Endothelial cell (in vitro differentiated cells): ENCODE results near the gene KLHL25. TPM values are rescaled to one million over a fixed set of nuclear protein-coding genes. Genes with fewer than 3 reads are reported as not detected.
A peak's percentile ranks its signal among the peaks of the same experiment; 100 is the strongest.

Experiments
- DNase-seq: peaks from one replicate; pipeline ENCODE4 v3.0.0; 2021; ENCODE audit warnings: low spot score
- H3K27ac Mint-ChIP-seq: one replicate; pipeline ENCODE4 v1.8.0; 2021; ENCODE audit warnings: mixed read lengths, inconsistent platforms; ENCODE audit not compliant: unreplicated experiment
- H3K27me3 Mint-ChIP-seq: one replicate; pipeline ENCODE4 v1.8.0; 2021; ENCODE audit warnings: mild to moderate bottlenecking, moderate library complexity, mixed read lengths, inconsistent platforms; ENCODE audit not compliant: unreplicated experiment
- H3K36me3 Mint-ChIP-seq: one replicate; pipeline ENCODE4 v1.8.0; 2021; ENCODE audit warnings: mild to moderate bottlenecking, low read depth, mixed read lengths, inconsistent platforms; ENCODE audit not compliant: unreplicated experiment
- H3K4me1 Mint-ChIP-seq: one replicate; pipeline ENCODE4 v1.8.0; 2021; ENCODE audit warnings: mild to moderate bottlenecking, mixed read lengths, inconsistent platforms; ENCODE audit not compliant: unreplicated experiment
- H3K4me3 Mint-ChIP-seq: one replicate; pipeline ENCODE4 v1.8.0; 2021; ENCODE audit warnings: mild to moderate bottlenecking, mixed read lengths, inconsistent platforms; ENCODE audit not compliant: unreplicated experiment
- H3K9me3 Mint-ChIP-seq: one replicate; pipeline ENCODE4 v1.8.0; 2021; ENCODE audit warnings: mixed read lengths, inconsistent platforms; ENCODE audit not compliant: unreplicated experiment
- total RNA-seq: library from RNA; stranded (reverse); fragmentation: NEBNext Ultra II Directional; extraction: Animal tissue kit (Norgen Biotek cat#: 25700); gene quantifications from one replicate; pipeline ENCODE4 v1.2.1, GENCODE V29; 2021; ENCODE audit not compliant: unreplicated experiment
- TF ChIP-seq, protein P1 (sequence below): fragments of 200-600 bp; sonication (generic); IDR thresholded peaks from one replicate; pipeline ENCODE4 v1.5.0; 2021; ENCODE audit warnings: antibody characterized with exemption; ENCODE audit not compliant: unreplicated experiment

Gene KLHL25
- total RNA-seq, 1 donor from 2014 or later: 7.4 TPM

DNA sequence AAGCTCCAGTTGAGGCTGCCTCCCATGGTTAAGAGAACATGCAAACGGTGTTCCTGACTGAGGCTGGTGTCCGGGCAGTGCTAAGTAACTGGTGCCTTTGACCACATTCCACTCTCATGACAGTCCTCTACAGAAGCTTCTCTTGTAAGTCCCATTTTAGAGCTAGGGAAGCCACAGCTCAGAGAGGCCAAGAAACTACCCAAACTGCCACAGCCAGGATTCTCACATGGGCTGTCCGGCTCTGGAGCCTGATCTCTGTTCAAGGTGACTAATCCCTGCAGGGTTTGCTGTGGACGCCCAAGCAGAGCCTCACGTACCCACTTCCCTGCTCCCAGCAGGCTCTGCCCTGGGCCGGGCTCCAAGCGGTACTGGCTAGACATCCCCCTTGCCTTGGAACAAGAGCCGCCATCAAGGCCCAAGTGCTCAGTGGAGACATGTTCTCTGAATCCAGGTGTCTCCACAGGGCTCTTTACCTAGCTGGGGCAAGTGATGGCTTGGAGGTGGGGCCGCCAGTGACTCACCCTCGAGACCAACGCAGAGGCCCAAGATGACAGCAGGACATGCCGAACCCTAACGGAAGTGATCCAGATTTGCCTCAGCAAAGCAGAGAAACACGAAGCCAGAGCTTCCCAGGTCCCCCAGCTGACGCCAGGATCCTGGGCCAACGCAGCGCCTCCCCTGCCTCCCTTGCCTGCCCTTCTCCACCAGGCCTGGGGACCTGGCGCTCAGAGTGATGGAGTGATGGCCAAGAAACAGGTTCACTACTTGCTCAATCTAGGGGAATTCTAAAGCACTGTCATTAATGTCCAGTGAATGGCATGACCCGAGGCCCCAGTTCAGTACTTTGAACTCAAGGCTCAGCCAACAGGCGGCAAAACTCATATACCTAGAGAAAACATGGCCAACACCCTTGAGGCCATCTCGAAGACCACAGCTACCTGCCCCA, 24.4 kb downstream of the KLHL25 start:
- no peak for DNase-seq
- TF ChIP-seq, protein P1, sequence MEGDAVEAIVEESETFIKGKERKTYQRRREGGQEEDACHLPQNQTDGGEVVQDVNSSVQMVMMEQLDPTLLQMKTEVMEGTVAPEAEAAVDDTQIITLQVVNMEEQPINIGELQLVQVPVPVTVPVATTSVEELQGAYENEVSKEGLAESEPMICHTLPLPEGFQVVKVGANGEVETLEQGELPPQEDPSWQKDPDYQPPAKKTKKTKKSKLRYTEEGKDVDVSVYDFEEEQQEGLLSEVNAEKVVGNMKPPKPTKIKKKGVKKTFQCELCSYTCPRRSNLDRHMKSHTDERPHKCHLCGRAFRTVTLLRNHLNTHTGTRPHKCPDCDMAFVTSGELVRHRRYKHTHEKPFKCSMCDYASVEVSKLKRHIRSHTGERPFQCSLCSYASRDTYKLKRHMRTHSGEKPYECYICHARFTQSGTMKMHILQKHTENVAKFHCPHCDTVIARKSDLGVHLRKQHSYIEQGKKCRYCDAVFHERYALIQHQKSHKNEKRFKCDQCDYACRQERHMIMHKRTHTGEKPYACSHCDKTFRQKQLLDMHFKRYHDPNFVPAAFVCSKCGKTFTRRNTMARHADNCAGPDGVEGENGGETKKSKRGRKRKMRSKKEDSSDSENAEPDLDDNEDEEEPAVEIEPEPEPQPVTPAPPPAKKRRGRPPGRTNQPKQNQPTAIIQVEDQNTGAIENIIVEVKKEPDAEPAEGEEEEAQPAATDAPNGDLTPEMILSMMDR: no peak
- Mint-ChIP-seq H3K27ac (no peak overlapping the region), H3K9me3 (no peaks in the 10 kb centered on the region), H3K4me1 (peaks cover 6% of the 10 kb centered on the region), H3K4me3 (no peak overlapping the region), H3K36me3 (peaks cover 3% of the 10 kb centered on the region), H3K27me3 (peaks cover 9% of the 10 kb centered on the region)

DNA sequence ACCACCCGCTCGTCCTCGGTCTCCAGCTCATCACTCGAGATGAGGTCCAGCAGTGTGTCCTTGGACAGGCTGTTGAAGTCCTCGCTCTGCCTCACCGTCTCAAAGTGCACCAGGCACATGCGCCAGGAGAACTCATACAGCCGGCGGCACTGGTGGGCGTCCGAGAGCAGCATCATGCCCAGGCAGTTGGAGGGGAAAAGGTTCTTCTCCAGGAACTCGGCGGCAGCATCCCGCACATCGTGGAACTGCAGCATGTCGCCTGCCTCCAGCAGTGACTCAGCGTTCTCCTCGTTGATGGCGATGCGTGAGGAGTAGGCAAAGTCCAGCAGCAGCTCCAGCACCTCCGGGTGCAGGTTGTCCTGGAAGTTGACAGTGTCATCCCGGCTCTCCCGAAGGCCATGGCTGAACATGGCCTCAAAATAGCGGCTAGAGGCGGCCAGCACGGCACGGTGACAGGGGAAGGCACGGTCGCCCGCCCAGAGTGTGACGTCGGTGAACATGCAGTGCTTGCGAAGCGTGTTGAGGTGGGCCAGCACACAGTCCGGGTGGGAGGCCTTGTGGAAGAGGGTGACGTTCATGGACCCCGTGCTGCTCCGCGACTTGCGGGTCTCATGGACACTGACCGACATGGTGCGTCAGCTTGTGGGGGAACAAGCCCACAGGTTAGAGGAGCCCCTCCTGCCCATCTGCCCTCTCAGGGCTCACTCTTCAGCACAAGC, 25.4 kb downstream of the KLHL25 start:
- DNase-seq: no peak
- H3K9me3 Mint-ChIP-seq: no peaks in the 10 kb centered on the region
- peaks cover 9% of the 10 kb centered on the region for H3K27me3 Mint-ChIP-seq
- no peak overlapping the region for H3K27ac Mint-ChIP-seq
- TF ChIP-seq, protein P1: no peak
- peaks cover 3% of the 10 kb centered on the region for H3K36me3 Mint-ChIP-seq
- no peak overlapping the region for H3K4me3 Mint-ChIP-seq
- peaks cover 6% of the 10 kb centered on the region for H3K4me1 Mint-ChIP-seq

DNA sequence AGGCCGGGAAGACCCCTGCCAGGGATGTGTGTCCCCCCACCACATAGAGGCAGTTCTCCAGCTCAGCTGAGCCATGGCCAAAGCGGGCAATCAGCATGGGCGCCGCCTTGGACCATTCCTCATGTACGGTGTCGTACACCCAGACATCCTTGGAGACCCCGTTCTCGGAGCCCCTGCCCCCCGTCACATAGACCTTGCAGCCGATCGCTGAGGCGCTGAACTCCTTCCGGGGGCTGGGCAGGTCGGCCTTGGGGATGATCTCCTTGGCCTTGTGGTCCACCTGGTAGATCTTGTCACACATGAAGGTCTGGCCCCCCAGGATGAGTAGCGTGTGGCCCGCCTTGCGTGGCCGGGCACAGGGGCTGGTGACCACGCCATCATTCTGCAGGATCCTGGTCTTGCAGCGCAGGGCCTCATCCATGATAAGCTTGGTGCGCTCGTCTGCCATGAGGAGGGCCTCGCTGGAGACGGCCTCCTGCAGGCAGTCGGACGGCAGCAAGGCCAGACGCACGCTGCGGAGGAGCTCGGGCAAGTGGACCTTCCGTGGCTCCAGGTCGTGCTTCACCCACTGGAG, 26.0 kb downstream of the KLHL25 start:
- H3K4me1 Mint-ChIP-seq: peaks cover 6% of the 10 kb centered on the region
- H3K4me3 Mint-ChIP-seq: no peak overlapping the region
- TF ChIP-seq, protein P1: no peak
- no peaks in the 10 kb centered on the region for H3K9me3 Mint-ChIP-seq
- H3K27me3 Mint-ChIP-seq: peaks cover 9% of the 10 kb centered on the region
- peaks cover 3% of the 10 kb centered on the region for H3K36me3 Mint-ChIP-seq
- H3K27ac Mint-ChIP-seq: no peak overlapping the region
- DNase-seq: no peak

DNA sequence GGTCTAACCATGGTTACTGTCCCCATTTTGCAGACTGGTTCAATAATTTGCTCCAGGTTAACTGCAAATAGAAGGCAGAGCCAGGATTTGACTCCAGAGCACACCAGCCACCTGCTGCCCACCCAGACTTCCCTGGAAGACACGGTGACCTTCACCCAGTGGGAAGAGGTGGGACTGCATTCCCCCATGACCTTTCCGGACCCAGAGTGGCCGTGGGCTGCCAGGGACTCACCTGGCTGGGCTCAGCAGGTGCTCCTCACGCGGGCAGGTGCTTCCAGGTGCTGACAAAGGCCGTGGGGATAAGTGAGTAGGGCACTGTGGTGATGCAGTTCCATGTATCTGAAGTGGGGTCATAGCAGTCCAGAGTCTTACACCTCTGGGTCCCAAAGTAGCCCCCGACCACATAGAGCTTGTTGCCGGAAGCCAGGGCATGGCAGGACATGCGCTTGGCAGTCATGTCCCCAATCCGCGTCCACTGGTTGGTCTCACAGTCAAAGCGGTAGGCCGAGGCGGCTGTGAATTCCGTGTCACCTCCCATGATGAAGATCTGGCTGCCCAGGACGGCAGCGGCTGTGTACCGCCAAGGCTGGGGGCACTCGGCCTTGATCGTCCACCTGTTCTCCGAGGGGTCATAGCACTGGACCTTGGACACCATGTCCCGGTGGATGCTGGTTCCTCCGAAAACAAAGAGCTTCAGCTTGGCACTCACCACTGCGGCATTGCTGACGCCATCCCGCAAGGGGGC, 26.8 kb downstream of the KLHL25 start:
- Mint-ChIP-seq H3K4me3 (no peak overlapping the region), H3K27me3 (peaks cover 9% of the 10 kb centered on the region), H3K4me1 (peaks cover 6% of the 10 kb centered on the region), H3K9me3 (no peaks in the 10 kb centered on the region), H3K27ac (no peak overlapping the region), H3K36me3 (peaks cover 7% of the 10 kb centered on the region)
- DNase-seq: no peak
- TF ChIP-seq, protein P1: peak; percentile 15
